Thyroid gland (tissue), 4 donors: Measurements from ENCODE around the gene CLEC7A. TPM values are rescaled to one million over a fixed set of nuclear protein-coding genes. Genes with fewer than 3 reads are reported as not detected.

Experiments used
- DNase-seq, 2 donors: peaks; one replicate each; pipeline ENCODE4 v3.0.0-alpha.2; 2019
- H3K27ac ChIP-seq, 3 donors: fragments of 200-600 bp; sonication (generic); 1 replicate in 2 of 3; 2 replicates in 1 of 3; pipeline ENCODE4 v1.5.1; 2016 to 2019; ENCODE audit warnings: mild to moderate bottlenecking in 1 of 3, moderate library complexity in 1 of 3
- H3K27me3 ChIP-seq: fragments of 200-600 bp; sonication (generic); one replicate; pipeline ENCODE4 v1.5.1; 2019
- H3K36me3 ChIP-seq, 2 donors: fragments of 200-600 bp; sonication (generic); one replicate each; pipeline ENCODE4 v1.5.1; 2016 to 2019
- H3K4me1 ChIP-seq, 2 donors: fragments of 200-600 bp; sonication (generic); one replicate each; pipeline ENCODE4 v1.5.1; 2017 to 2019
- H3K4me3 ChIP-seq, 3 donors: fragments of 200-600 bp; sonication (generic); replicated peaks in 1 of 3; 1 replicate in 2 of 3; 2 replicates in 1 of 3; pipeline ENCODE4 v1.5.1; 2016; ENCODE audit warnings: mild to moderate bottlenecking in 1 of 3
- H3K9me3 ChIP-seq: fragments of 200-600 bp; sonication (generic); one replicate; pipeline ENCODE4 v1.5.1; 2017
- POLR2A ChIP-seq, 2 donors: fragments of 450-650 bp; IDR thresholded peaks; one replicate each; pipeline ENCODE4 v1.6.1; 2017; ENCODE audit warnings: antibody characterized with exemption in 2 of 2, mild to moderate bottlenecking in 2 of 2, moderate library complexity in 1 of 2
- WGBS, 2 donors: methylation state at CpG; one replicate each; pipeline ENCODE4 v1.1.5; 2017; 5-methylcytosine and 5-hydroxymethylcytosine counted together
- intact Hi-C: fragments of 100-400 bp; cut with DNase I; formaldehyde crosslinking; loops from one replicate; pipeline ENCODE4 v1.15.1; 2023
- total RNA-seq, 4 donors: library from RNA; depleted of rRNA; stranded (reverse); fragments of >200 nt; gene quantifications; one replicate each; pipeline ENCODE4 v1.2.3, GENCODE V29; 2016
- TF ChIP-seq, protein P1 (sequence below), 6 experiments: fragments of 200-600 bp in 3 of 6; fragments of 450-650 bp in 3 of 6; sonication (generic) in 3 of 6; IDR thresholded peaks; one replicate each; pipeline ENCODE4 v1.5.1; 2016 to 2019; ENCODE audit warnings: antibody characterized with exemption in 6 of 6, mild to moderate bottlenecking in 2 of 6, inconsistent platforms in 1 of 6, moderate library complexity in 1 of 6

Gene CLEC7A
- total RNA-seq, 4 donors from 2014 or later = 2.7 to 9.4 (median 5.2) TPM

DNA sequence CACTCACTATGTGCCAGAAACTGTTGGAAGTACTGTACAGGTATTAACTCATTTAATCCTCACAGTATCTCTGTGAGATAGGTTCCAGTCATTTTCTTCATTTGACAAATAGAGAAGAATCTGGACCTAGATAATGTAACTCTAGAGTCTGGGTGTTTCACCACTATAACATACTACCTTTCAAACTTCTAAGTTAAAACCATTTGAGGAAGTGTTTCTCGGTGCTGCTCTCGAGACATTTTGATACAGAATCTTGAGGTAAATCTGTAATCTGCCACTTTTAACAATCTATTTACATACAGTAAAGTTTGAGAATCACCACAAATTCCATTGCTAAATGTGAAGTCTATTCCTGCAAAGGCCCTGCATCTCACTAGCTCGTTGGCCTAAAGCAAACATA, 33.1 kb upstream of the CLEC7A start:
- no peak for DNase-seq
- Histone ChIP-seq H3K36me3 (no peaks in the 10 kb centered on the region), H3K9me3 (no peaks in the 10 kb centered on the region), H3K4me3 (no peak overlapping the region), H3K4me1 (no peaks in the 10 kb centered on the region), H3K27me3 (no peaks in the 10 kb centered on the region), H3K27ac (no peak overlapping the region)
- TF ChIP-seq, protein P1, sequence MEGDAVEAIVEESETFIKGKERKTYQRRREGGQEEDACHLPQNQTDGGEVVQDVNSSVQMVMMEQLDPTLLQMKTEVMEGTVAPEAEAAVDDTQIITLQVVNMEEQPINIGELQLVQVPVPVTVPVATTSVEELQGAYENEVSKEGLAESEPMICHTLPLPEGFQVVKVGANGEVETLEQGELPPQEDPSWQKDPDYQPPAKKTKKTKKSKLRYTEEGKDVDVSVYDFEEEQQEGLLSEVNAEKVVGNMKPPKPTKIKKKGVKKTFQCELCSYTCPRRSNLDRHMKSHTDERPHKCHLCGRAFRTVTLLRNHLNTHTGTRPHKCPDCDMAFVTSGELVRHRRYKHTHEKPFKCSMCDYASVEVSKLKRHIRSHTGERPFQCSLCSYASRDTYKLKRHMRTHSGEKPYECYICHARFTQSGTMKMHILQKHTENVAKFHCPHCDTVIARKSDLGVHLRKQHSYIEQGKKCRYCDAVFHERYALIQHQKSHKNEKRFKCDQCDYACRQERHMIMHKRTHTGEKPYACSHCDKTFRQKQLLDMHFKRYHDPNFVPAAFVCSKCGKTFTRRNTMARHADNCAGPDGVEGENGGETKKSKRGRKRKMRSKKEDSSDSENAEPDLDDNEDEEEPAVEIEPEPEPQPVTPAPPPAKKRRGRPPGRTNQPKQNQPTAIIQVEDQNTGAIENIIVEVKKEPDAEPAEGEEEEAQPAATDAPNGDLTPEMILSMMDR (IDR thresholded peaks at IDR 0.05) = no peak
- no peak for TF ChIP-seq POLR2A (IDR thresholded peaks at IDR 0.05)
- intact Hi-C loops = no loop called here
- WGBS, 2 donors = 79 to 83% methylated on average over 3 of the region's 3 CpGs

GRCh38 chr12:10160617-10161385, 30.8 kb upstream of the CLEC7A start:
- intact Hi-C loops = no loop called here
- no peak for TF ChIP-seq POLR2A (IDR thresholded peaks at IDR 0.05)
- TF ChIP-seq, protein P1 (IDR thresholded peaks at IDR 0.05) = no peak
- DNase-seq = no peak
- no peaks in the 10 kb centered on the region for H3K4me1 ChIP-seq
- no peaks in the 10 kb centered on the region for H3K9me3 ChIP-seq
- no peaks in the 10 kb centered on the region for H3K36me3 ChIP-seq
- H3K27ac ChIP-seq = no peak overlapping the region
- 68 to 69% methylated on average over 7 of the region's 7 CpGs for WGBS, 2 donors
- no peak overlapping the region for H3K4me3 ChIP-seq
- no peaks in the 10 kb centered on the region for H3K27me3 ChIP-seq

- intact Hi-C loops = no loop called here
These were observed 29.3 kb upstream of the CLEC7A start for GRCh38 chr12:10159280-10159679.

DNA sequence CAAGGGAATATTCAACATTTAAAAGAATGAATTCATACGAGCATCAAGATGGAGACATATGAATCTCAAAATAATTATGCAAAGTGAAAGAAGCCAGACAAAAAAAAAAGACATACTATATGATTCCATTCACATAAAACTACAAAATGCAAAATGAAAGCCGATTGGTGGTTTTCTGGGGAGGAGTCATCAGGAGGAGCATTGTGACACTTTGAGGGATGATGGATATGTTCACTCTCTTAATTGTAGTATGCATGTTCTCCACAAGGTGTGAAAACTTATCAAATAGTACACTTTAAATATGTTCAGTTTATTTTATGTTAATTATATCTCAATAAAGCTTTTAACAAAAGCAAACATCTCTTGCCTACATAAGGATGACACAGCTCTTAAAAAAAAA, 28.4 kb upstream of the CLEC7A start:
- Histone ChIP-seq H3K4me3 (no peak overlapping the region), H3K36me3 (no peaks in the 10 kb centered on the region), H3K4me1 (peaks cover 5 to 6% of the 10 kb centered on the region in 2 donors), H3K9me3 (no peaks in the 10 kb centered on the region), H3K27me3 (no peaks in the 10 kb centered on the region), H3K27ac (no peak overlapping the region)
- 91 to 94% methylated on average over 2 of the region's 2 CpGs for WGBS, 2 donors
- intact Hi-C loops = no loop called here
- DNase-seq = no peak
- TF ChIP-seq, protein P1 (IDR thresholded peaks at IDR 0.05) = no peak

More at GRCh38 chr12:10159280-10159679, 29.3 kb upstream of the CLEC7A start:
- 56 to 68% methylated on average over 3 of the region's 3 CpGs for WGBS, 2 donors
- H3K4me1 ChIP-seq = no peaks in the 10 kb centered on the region
- H3K36me3 ChIP-seq = no peaks in the 10 kb centered on the region
- no peaks in the 10 kb centered on the region for H3K9me3 ChIP-seq
- no peak for DNase-seq
- H3K27me3 ChIP-seq = no peaks in the 10 kb centered on the region
- H3K4me3 ChIP-seq = no peak overlapping the region
- no peak overlapping the region for H3K27ac ChIP-seq
- TF ChIP-seq POLR2A (IDR thresholded peaks at IDR 0.05) = no peak
- TF ChIP-seq, protein P1 (IDR thresholded peaks at IDR 0.05) = no peak

GRCh38 chr12:10155966-10156365, 26.0 kb upstream of the CLEC7A start:
- DNase-seq = no peak
- Histone ChIP-seq H3K4me3 (no peak overlapping the region), H3K4me1 (peaks cover 7 to 10% of the 10 kb centered on the region in 2 donors), H3K27me3 (no peaks in the 10 kb centered on the region), H3K27ac (no peak overlapping the region), H3K36me3 (no peaks in the 10 kb centered on the region), H3K9me3 (no peaks in the 10 kb centered on the region)
- 80 to 89% methylated on average over 3 of the region's 3 CpGs for WGBS, 2 donors
- intact Hi-C loops = no loop called here
- no peak for TF ChIP-seq POLR2A (IDR thresholded peaks at IDR 0.05)
- TF ChIP-seq, protein P1 (IDR thresholded peaks at IDR 0.05) = no peak
